CD4-positive, alpha-beta memory T cell (primary cell): ENCODE measurements around the gene ABCB6. TPM values are rescaled to one million over a fixed set of nuclear protein-coding genes. Genes with fewer than 3 reads are reported as not detected.

Experiments used
- CTCF ChIA-PET: fragments of 350-600 bp; sonication (Branson Sonifier 250); formaldehyde crosslinking; loops from one replicate; lab custom pipeline; 2021; ENCODE audit warnings: inconsistent platforms; ENCODE audit not compliant: partially characterized antibody; lab: Charles Lee
- POLR2A ChIA-PET: fragments of 350-600 bp; sonication (Branson Sonifier 250); formaldehyde crosslinking; loops from one replicate; lab custom pipeline; 2021; ENCODE audit not compliant: partially characterized antibody; lab: Charles Lee
- DNase-seq, 5 donors: peaks; one replicate each; pipeline versions ENCODE4 v3.0.0 to v3.0.0-alpha.2; 2020 to 2022; ENCODE audit warnings: mixed read lengths in 1 of 5
- H3K27ac ChIP-seq: one replicate; pipeline ENCODE4 v1.7.0; 2013; ENCODE audit warnings: low read depth, low read length
- H3K27me3 ChIP-seq: 2 replicates; pipeline ENCODE4 v1.7.0; 2013; ENCODE audit warnings: mild to moderate bottlenecking, low read length, moderate library complexity; ENCODE audit not compliant: insufficient read depth
- H3K36me3 ChIP-seq: 2 replicates; pipeline ENCODE4 v1.7.0; 2013; ENCODE audit warnings: mild to moderate bottlenecking, low read length, moderate library complexity; ENCODE audit not compliant: insufficient read depth
- H3K4me1 ChIP-seq: 2 replicates; pipeline ENCODE4 v1.7.0; 2013; ENCODE audit warnings: mild to moderate bottlenecking, low read length, moderate library complexity; ENCODE audit not compliant: insufficient read depth
- H3K4me3 ChIP-seq, 2 donors: one replicate each; pipeline ENCODE4 v1.7.0; 2013; ENCODE audit warnings: low read length in 2 of 2, mild to moderate bottlenecking in 1 of 2
- H3K9me3 ChIP-seq, 2 donors: one replicate each; pipeline ENCODE4 v1.7.0; 2013; ENCODE audit warnings: low read length in 2 of 2, control low read depth in 1 of 2; ENCODE audit not compliant: control insufficient read depth in 1 of 2
- H3K27ac Mint-ChIP-seq, 7 donors: one replicate each; pipeline ENCODE4 v1.8.0; 2020 to 2021; ENCODE audit warnings: mixed read lengths in 7 of 7, mild to moderate bottlenecking in 6 of 7, inconsistent platforms in 3 of 7, moderate library complexity in 3 of 7
- H3K27me3 Mint-ChIP-seq, 2 donors: one replicate each; pipeline ENCODE4 v1.8.0; 2020 to 2021; ENCODE audit warnings: mixed read lengths in 2 of 2
- H3K36me3 Mint-ChIP-seq, 2 donors: one replicate each; pipeline ENCODE4 v1.8.0; 2020 to 2021; ENCODE audit warnings: mixed read lengths in 2 of 2, inconsistent platforms in 1 of 2, mild to moderate bottlenecking in 1 of 2
- H3K4me1 Mint-ChIP-seq, 4 donors: one replicate each; pipeline ENCODE4 v1.8.0; 2020 to 2021; ENCODE audit warnings: mixed read lengths in 4 of 4, mild to moderate bottlenecking in 1 of 4
- H3K4me3 Mint-ChIP-seq, 8 donors: one replicate each; pipeline ENCODE4 v1.8.0; 2020 to 2021; ENCODE audit warnings: mixed read lengths in 8 of 8, mild to moderate bottlenecking in 7 of 8, moderate library complexity in 6 of 8, inconsistent platforms in 3 of 8
- H3K9me3 Mint-ChIP-seq, 8 donors: one replicate each; pipeline ENCODE4 v1.8.0; 2020 to 2021; ENCODE audit warnings: mixed read lengths in 8 of 8, mild to moderate bottlenecking in 5 of 8, inconsistent platforms in 3 of 8, moderate library complexity in 1 of 8
- intact Hi-C: fragments of 100-400 bp; cut with micrococcal nuclease; formaldehyde crosslinking; loops from one replicate; pipeline ENCODE4 v1.15.1; 2023
- polyA plus RNA-seq, 2 donors: library from polyadenylated mRNA; unstranded; fragments of 300-500 nt; fragmentation: Illumina TruSeq; gene quantifications; one replicate each; pipeline ENCODE4 v1.2.3, GENCODE V29; 2021
- total RNA-seq, 2 experiments: library from RNA; stranded (reverse); gene quantifications; one replicate each; pipeline ENCODE4 v1.2.3, GENCODE V29; 2021

The ABCB6 gene
- total and polyA plus RNA-seq, 4 experiments from 2014 or later: 1.4 to 11.1 (median 7.5) TPM

DNA sequence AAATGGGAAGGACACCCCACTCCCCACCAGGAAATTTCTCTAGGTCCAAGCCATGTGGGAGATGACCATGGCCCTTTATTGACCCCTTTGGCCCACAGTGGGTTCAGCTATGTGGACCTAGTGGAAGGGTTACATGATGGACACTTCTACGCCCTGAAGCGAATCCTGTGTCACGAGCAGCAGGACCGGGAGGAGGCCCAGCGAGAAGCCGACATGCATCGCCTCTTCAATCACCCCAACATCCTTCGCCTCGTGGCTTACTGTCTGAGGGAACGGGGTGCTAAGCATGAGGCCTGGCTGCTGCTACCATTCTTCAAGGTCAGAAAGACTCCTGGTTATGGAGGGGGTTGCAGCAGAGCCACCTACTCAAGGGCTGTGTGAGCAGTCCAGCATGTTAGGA lies 27.8 kb upstream of the ABCB6 start:
- intact Hi-C loops: no loop called here
- Mint-ChIP-seq H3K4me1 (peaks cover 48 to 90% (median 68%) of the 10 kb centered on the region in 4 donors), H3K9me3 (no peaks in the 10 kb centered on the region), H3K4me3 (peak overlapping the region; percentile 10 to 99 (median 88)), H3K27ac (peak overlapping the region; percentile 96 to 99 (median 99)), H3K27me3 (no peaks in the 10 kb centered on the region), H3K36me3 (peaks cover 37 to 42% of the 10 kb centered on the region in 2 donors)
- Histone ChIP-seq H3K9me3 (no peaks in the 10 kb centered on the region), H3K4me3 (peak overlapping the region in 1 of 2 donors; percentile 45), H3K36me3 (peaks cover 17% of the 10 kb centered on the region), H3K4me1 (peaks cover 71% of the 10 kb centered on the region), H3K27ac (peak overlapping the region; percentile 94), H3K27me3 (no peaks in the 10 kb centered on the region)
- ChIA-PET CTCF (interaction anchor here (0.9 to 12.8 kb wide), 8 partner anchors 8 to 88 kb away, joined by 3 to 150 read pairs (median 10); partner anchors contain the start of genes ANKZF1 and ATG9A), POLR2A (interaction anchor here (0.6 to 12.0 kb wide), 9 partner anchors 7 to 529 kb away, joined by 3 to 684 read pairs (median 28); partner anchors contain the start of genes ABCB6, ANKZF1, ATG9A and CNPPD1)
- no peak for DNase-seq

DNA sequence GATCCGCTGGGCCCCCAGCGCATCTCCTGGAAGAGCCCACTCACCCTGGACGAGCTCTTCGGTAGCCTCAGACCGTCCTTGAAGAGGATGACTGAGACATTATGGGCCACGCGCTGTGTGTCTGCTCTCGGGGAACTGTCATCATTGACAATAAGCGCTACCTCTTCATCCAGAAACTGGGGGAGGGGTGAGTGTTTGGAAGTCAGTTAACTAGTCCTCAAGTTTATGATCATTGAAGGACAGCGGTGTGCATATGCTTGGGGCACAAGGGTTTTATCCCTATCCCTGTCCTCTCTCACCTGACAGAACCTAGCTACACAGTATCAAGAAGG lies 27.1 kb upstream of the ABCB6 start:
- no peaks in the 10 kb centered on the region for H3K9me3 ChIP-seq
- H3K27me3 Mint-ChIP-seq: no peaks in the 10 kb centered on the region
- peaks cover 30 to 35% of the 10 kb centered on the region in 2 donors for H3K36me3 Mint-ChIP-seq
- H3K4me1 Mint-ChIP-seq: peaks cover 43 to 86% (median 62%) of the 10 kb centered on the region in 4 donors
- intact Hi-C loops: loop anchor here (1.0 kb wide), 3 partner anchors 7 to 68 kb away; partner anchors contain the start of genes ANKZF1, ATG9A, RETREG2 and TUBA4A
- peak overlapping the region; percentile 94 for H3K27ac ChIP-seq
- ChIA-PET POLR2A (interaction anchor here (0.6 to 12.0 kb wide), 13 partner anchors 8 to 575 kb away, joined by 3 to 684 read pairs (median 8); partner anchors contain the start of genes ABCB6, ANKZF1, ATG9A and CNPPD1), CTCF (interaction anchor here (0.9 to 12.8 kb wide), 12 partner anchors 9 to 87 kb away, joined by 3 to 150 read pairs (median 7); partner anchors contain the start of genes ABCB6, ANKZF1 and ATG9A)
- peak overlapping the region; percentile 45 to 97 for H3K4me3 ChIP-seq
- no peaks in the 10 kb centered on the region for H3K27me3 ChIP-seq
- peaks cover 64% of the 10 kb centered on the region for H3K4me1 ChIP-seq
- peak in 1 of 5 donors; percentile 43 for DNase-seq
- H3K36me3 ChIP-seq: peaks cover 10% of the 10 kb centered on the region
- H3K4me3 Mint-ChIP-seq: peak overlapping the region; percentile 85 to 99 (median 94)
- H3K27ac Mint-ChIP-seq: peak overlapping the region; percentile 96 to 99 (median 99)
- no peaks in the 10 kb centered on the region for H3K9me3 Mint-ChIP-seq

DNA sequence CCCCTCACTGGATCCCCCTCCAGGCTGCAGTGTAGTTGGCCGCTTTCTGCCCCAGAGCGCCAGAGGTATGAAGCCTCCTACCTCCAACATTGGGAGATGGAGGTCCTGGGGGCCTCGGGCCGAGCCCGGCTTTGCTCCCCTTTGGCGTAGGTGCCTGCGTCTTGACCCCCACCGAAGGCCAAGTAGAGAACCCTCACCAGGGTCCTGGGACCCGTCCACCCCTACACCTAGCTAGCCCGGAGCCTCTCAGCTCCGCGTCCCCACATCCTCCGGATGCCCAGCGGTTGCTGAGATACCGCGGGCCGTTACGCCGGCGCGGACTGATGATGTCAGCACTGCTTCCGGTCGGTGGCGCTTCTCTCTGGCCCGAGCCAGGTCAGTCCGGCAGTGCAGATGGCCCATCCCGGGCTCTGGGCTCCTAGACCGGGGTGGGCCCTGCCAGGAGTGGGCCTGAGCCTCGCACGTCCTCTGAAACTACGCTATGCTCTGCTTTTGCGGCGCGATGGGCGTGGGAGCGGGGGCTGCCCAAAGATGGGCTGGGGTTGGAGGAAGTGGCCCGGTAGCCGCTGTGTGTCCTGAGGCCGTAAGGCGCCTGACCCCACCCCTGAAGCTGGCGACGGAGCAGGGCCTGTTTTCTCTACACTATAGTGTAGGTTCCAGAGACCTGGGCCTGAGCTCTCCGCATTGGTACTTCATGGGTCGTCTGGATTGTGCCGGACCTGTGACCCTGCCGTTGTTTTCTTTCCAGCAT lies 26.6 kb upstream of the ABCB6 start, which contains the start of the genes GLB1L and STK16:
GLB1L (minus strand) TSS at position 297 of the 751 bp plus-strand sequence. CDS start 1,871 bp downstream, outside the sequence.
STK16 (plus strand) TSS at position 332 of the 751 bp plus-strand sequence. CDS start 521 bp downstream, outside the sequence.
- ChIA-PET POLR2A (interaction anchor here (0.6 to 12.0 kb wide), 18 partner anchors 9 to 574 kb away, joined by 3 to 684 read pairs (median 4); partner anchors contain the start of genes ABCB6, ANKZF1, ATG9A and CNPPD1), CTCF (interaction anchor here (0.6 to 12.8 kb wide), 19 partner anchors 8 to 86 kb away, joined by 3 to 150 read pairs (median 4); partner anchors contain the start of genes ABCB6, ANKZF1, ATG9A and DNAJB2)
- H3K4me1 ChIP-seq: peaks cover 59% of the 10 kb centered on the region
- peak; percentile 85 to 88 (median 86) for DNase-seq
- Mint-ChIP-seq H3K27me3 (no peaks in the 10 kb centered on the region), H3K9me3 (no peaks in the 10 kb centered on the region), H3K4me1 (peaks cover 39 to 80% (median 56%) of the 10 kb centered on the region in 4 donors), H3K4me3 (peak within 1 kb of the TSS; percentile 85 to 99 (median 94)), H3K36me3 (peaks cover 24 to 29% of the 10 kb centered on the region in 2 donors), H3K27ac (peak within 1 kb of the TSS; percentile 96 to 99 (median 99))
- intact Hi-C loops: loop anchor here (1.0 kb wide), 3 partner anchors 8 to 67 kb away; partner anchors contain the start of genes ANKZF1, ATG9A, RETREG2 and TUBA4A
- H3K36me3 ChIP-seq: peaks cover 5% of the 10 kb centered on the region
- no peaks in the 10 kb centered on the region for H3K27me3 ChIP-seq
- peak within 1 kb of the TSS; percentile 45 to 97 for H3K4me3 ChIP-seq
- H3K27ac ChIP-seq: peak within 1 kb of the TSS; percentile 94
- H3K9me3 ChIP-seq: no peaks in the 10 kb centered on the region

DNA sequence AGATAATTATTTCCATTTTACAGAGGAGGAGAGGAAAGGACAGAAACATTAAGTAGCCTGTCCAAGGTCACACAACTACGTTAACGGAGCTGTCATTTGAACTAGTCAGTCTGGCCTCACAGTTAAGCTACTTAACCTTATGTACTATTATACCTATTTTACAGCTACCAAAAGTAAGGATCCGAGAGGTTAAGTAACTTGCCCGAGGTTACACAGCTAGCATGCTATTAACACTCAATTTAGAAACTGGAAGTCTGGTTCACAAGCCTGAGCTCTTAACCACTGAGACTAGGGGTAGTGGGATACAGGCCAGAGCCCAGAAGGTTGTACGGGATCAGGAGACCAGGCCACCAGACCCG lies 26.0 kb upstream of the ABCB6 start:
- H3K9me3 ChIP-seq: no peaks in the 10 kb centered on the region
- no peaks in the 10 kb centered on the region for H3K36me3 ChIP-seq
- peak overlapping the region; percentile 94 for H3K27ac ChIP-seq
- POLR2A ChIA-PET: interaction anchor here (0.6 to 12.0 kb wide), 16 partner anchors 9 to 142 kb away, joined by 3 to 684 read pairs (median 5); partner anchors contain the start of genes ABCB6, ANKZF1, ATG9A and CNPPD1
- DNase-seq: no peak
- H3K4me1 ChIP-seq: peaks cover 53% of the 10 kb centered on the region
- CTCF ChIA-PET: interaction anchor here (0.6 to 12.8 kb wide), 19 partner anchors 9 to 86 kb away, joined by 3 to 150 read pairs (median 4); partner anchors contain the start of genes ABCB6, ANKZF1, ATG9A and DNAJB2
- Mint-ChIP-seq H3K4me1 (peaks cover 33 to 75% (median 51%) of the 10 kb centered on the region in 4 donors), H3K9me3 (no peaks in the 10 kb centered on the region), H3K27me3 (no peaks in the 10 kb centered on the region), H3K36me3 (peaks cover 19 to 24% of the 10 kb centered on the region in 2 donors), H3K27ac (peak overlapping the region; percentile 96 to 99 (median 99)), H3K4me3 (peak overlapping the region; percentile 85 to 99 (median 94))
- no peaks in the 10 kb centered on the region for H3K27me3 ChIP-seq
- peak overlapping the region; percentile 45 to 97 for H3K4me3 ChIP-seq
- intact Hi-C loops: loop anchor here (1.0 kb wide), 3 partner anchors 9 to 66 kb away; partner anchors contain the start of genes ANKZF1, ATG9A, RETREG2 and TUBA4A

DNA sequence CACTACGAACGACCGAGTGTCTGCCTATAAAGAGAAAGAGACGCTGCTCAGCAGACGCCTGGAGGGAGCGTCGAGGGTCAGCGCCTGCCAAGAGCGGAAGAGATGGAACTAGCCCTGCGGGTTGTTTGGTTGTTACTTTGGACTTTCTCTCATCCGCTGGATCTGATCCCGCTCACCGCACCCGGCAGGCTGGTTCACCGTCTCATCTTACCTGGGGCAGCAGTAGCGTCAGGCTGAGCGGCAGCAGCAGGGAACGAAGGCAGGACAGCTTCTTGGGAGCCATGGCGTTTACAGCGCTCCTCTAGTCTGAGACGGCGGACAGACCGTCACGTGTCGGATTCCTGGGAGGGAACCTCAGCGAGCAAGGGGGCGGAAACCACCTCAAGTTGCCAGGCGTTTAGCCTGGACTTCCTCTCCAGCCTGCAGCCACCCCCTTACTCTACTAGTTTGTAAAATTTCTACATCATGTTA lies 24.6 kb upstream of the ABCB6 start:
- H3K36me3 ChIP-seq: no peaks in the 10 kb centered on the region
- DNase-seq: no peak
- Mint-ChIP-seq H3K4me1 (peaks cover 26 to 60% (median 38%) of the 10 kb centered on the region in 4 donors), H3K36me3 (peaks cover 8 to 14% of the 10 kb centered on the region in 2 donors), H3K4me3 (peak overlapping the region in 4 of 8 donors; percentile 25 to 75 (median 56)), H3K27ac (peak overlapping the region in 5 of 7 donors; percentile 7 to 83 (median 62)), H3K27me3 (no peaks in the 10 kb centered on the region), H3K9me3 (no peaks in the 10 kb centered on the region)
- intact Hi-C loops: no loop called here
- ChIA-PET CTCF (no interaction called here), POLR2A (interaction anchor here (1.1 to 2.8 kb wide), 2 partner anchors 13 to 67 kb away, joined by 3 to 23 read pairs; partner anchors contain the start of genes ANKZF1, ATG9A and CNPPD1)
- no peak overlapping the region for H3K27ac ChIP-seq
- no peaks in the 10 kb centered on the region for H3K9me3 ChIP-seq
- peaks cover 39% of the 10 kb centered on the region for H3K4me1 ChIP-seq
- no peaks in the 10 kb centered on the region for H3K27me3 ChIP-seq
- H3K4me3 ChIP-seq: no peak overlapping the region

DNA sequence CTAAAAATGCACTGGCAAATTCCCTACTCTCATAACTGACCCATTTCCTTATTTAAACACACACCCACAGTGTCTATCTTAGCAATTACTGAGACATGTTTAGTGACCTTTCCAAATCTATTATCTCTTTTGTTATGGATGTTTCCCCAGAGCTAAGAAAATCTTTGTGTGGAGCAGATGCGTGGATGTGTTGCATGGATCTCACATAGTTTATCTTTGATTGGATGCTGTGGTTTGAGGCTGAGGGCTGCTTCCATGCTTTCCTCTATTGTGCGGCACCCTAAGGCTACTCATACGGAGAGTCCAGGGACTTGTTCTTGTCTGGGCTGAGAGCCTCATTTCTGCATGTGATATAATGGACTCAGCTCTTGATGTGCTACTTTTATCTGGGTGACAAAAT lies 15.6 kb upstream of the ABCB6 start:
- DNase-seq: no peak
- peaks cover 10 to 52% (median 28%) of the 10 kb centered on the region in 4 donors for H3K4me1 Mint-ChIP-seq
- H3K27ac Mint-ChIP-seq: no peak overlapping the region
- no peaks in the 10 kb centered on the region for H3K27me3 Mint-ChIP-seq
- Histone ChIP-seq H3K27ac (no peak overlapping the region), H3K27me3 (no peaks in the 10 kb centered on the region), H3K36me3 (peaks cover 65% of the 10 kb centered on the region), H3K4me1 (peaks cover 26% of the 10 kb centered on the region), H3K4me3 (no peak overlapping the region), H3K9me3 (no peaks in the 10 kb centered on the region)
- intact Hi-C loops: no loop called here
- no peaks in the 10 kb centered on the region for H3K9me3 Mint-ChIP-seq
- H3K36me3 Mint-ChIP-seq: peaks cover 63 to 74% of the 10 kb centered on the region in 2 donors
- H3K4me3 Mint-ChIP-seq: no peak overlapping the region
- ChIA-PET CTCF (interaction anchor here (0.9 to 1.9 kb wide), 3 partner anchors 11 to 63 kb away, joined by 3 to 7 read pairs (median 3); partner anchors contain the start of genes GLB1L and STK16), POLR2A (interaction anchor here (1.0 to 17.6 kb wide), 4 partner anchors 16 to 45 kb away, joined by 3 to 684 read pairs (median 6); partner anchors contain the start of genes ABCB6, DNAJB2, GLB1L and STK16)
